Hepatocyte (in vitro differentiated cells): ENCODE results near the gene ARHGDIB.

ENCODE experiments used
- EZH2 ChIP-seq: fragments of 200-600 bp; sonication (generic); IDR thresholded peaks from 2 replicates; pipeline ENCODE4 v1.6.1; 2016; ENCODE audit warnings: antibody characterized with exemption, mild to moderate bottlenecking, borderline replicate concordance
- TF ChIP-seq, protein P1 (sequence below): fragments of 200-600 bp; sonication (generic); IDR thresholded peaks from 2 replicates; pipeline ENCODE4 v1.5.1; 2016; ENCODE audit warnings: antibody characterized with exemption, mild to moderate bottlenecking; ENCODE audit not compliant: poor library complexity

DNA sequence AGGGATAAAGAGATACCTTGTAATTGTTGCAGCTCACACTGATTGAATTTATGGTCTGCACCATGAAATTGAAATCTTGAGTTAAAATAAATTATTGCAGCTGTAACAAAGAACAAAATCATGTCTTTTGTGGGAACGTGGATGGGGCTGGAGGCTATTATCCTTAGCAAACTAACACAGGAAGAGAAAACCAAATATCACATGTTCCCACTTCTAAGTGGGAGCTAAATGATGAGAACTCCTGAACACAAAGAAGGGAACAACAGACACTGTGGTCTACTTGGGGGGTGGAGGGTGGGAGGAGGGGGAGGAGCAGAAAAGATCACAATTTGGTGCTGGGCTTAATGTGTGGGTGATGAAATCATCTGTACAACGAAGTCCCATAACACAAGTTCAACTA lies 45.7 kb downstream of the ARHGDIB start:
- TF ChIP-seq, protein P1, sequence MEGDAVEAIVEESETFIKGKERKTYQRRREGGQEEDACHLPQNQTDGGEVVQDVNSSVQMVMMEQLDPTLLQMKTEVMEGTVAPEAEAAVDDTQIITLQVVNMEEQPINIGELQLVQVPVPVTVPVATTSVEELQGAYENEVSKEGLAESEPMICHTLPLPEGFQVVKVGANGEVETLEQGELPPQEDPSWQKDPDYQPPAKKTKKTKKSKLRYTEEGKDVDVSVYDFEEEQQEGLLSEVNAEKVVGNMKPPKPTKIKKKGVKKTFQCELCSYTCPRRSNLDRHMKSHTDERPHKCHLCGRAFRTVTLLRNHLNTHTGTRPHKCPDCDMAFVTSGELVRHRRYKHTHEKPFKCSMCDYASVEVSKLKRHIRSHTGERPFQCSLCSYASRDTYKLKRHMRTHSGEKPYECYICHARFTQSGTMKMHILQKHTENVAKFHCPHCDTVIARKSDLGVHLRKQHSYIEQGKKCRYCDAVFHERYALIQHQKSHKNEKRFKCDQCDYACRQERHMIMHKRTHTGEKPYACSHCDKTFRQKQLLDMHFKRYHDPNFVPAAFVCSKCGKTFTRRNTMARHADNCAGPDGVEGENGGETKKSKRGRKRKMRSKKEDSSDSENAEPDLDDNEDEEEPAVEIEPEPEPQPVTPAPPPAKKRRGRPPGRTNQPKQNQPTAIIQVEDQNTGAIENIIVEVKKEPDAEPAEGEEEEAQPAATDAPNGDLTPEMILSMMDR: no peak
- no peak for TF ChIP-seq EZH2
